K562 (cell line): Measurements from ENCODE around the gene SDK1. TPM values are rescaled to one million over a fixed set of nuclear protein-coding genes. Genes with fewer than 3 reads are reported as not detected.

ENCODE experiments used
- CBFA2T2 ChIP-seq: fragments of 450-650 bp; conservative IDR thresholded peaks from 2 replicates; pipeline ENCODE4 v1.6.1; 2017; ENCODE audit warnings: mild to moderate bottlenecking
- CC2D1A ChIP-seq: fragments of 450-650 bp; IDR thresholded peaks from 2 replicates; pipeline ENCODE4 v1.6.1; 2017; ENCODE audit warnings: mild to moderate bottlenecking
- HDAC3 ChIP-seq: fragments of 450-650 bp; IDR thresholded peaks from 2 replicates; pipeline ENCODE4 v1.6.1; 2018; ENCODE audit warnings: borderline replicate concordance, mild to moderate bottlenecking, moderate library complexity; ENCODE audit not compliant: partially characterized antibody
- NR2C2 ChIP-seq, 2 experiments: fragments of 200-800 bp in 1 of 2; sonication (Bioruptor generic) in 1 of 2; sonication (generic) in 1 of 2; formaldehyde crosslinking in 1 of 2; IDR thresholded peaks; 2 replicates each; pipeline versions ENCODE4 v1.6.1 to v1.8.0; 2016 to 2022; ENCODE audit warnings: mild to moderate bottlenecking in 1 of 2, missing compliant biosample characterization in 1 of 2, missing genetic modification characterization in 1 of 2, missing genetic modification reagents in 1 of 2
- RAD21 ChIP-seq, 2 experiments: fragments of 250-450 bp in 1 of 2; fragments of 450-650 bp in 1 of 2; sonication (Bioruptor Pico) in 1 of 2; formaldehyde crosslinking in 1 of 2; IDR thresholded peaks in 1 of 2; conservative IDR thresholded peaks in 1 of 2; 2 replicates each; pipeline versions ENCODE4 v1.4.0 to v1.8.0; 2020 to 2022; ENCODE audit warnings: mild to moderate bottlenecking in 2 of 2, moderate library complexity in 1 of 2
- SAFB2 ChIP-seq: fragments of 200-400 bp; formaldehyde crosslinking; IDR thresholded peaks from 2 replicates; pipeline ENCODE4 v1.6.1; 2018; ENCODE audit warnings: borderline replicate concordance, low read length, low read depth, moderate library complexity; ENCODE audit not compliant: severe bottlenecking
- SMAD4 ChIP-seq: fragments of 250-450 bp; sonication (Bioruptor Pico); conservative IDR thresholded peaks from 2 replicates; pipeline ENCODE4 v1.8.0; 2021; ENCODE audit warnings: inconsistent platforms, mild to moderate bottlenecking, moderate library complexity
- SMC3 ChIP-seq: conservative IDR thresholded peaks from 2 replicates; pipeline ENCODE4 v1.6.1; 2011; ENCODE audit warnings: low read depth, low read length, improper control_type of control experiment; ENCODE audit not compliant: insufficient read depth
- ZFPM2 ChIP-seq: fragments of 250-450 bp; sonication (Bioruptor Pico); IDR thresholded peaks from 2 replicates; pipeline ENCODE4 v1.5.1; 2022; ENCODE audit warnings: mild to moderate bottlenecking
- ZNF184 ChIP-seq: sonication (generic); formaldehyde crosslinking; IDR thresholded peaks from 2 replicates; pipeline ENCODE4 v1.5.0; 2020; ENCODE audit warnings: missing genetic modification reagents
- polyA plus RNA-seq, 8 experiments: library from polyadenylated mRNA; depleted of rRNA in 4 of 8; stranded (reverse) in 5 of 8; unstranded in 3 of 8; fragments of >200 nt; fragmentation: Nextera tagmentation in 2 of 8; fragmentation: Illumina TruSeq in 1 of 8; extraction: Ambion mirVana in 2 of 8; extraction: Trizol in 1 of 8; gene quantifications; 2 replicates each; pipeline versions ENCODE4 v1.2.1 to v1.2.3, GENCODE V29; 2011 to 2014; ENCODE audit warnings: inconsistent platforms in 1 of 8, missing spikeins in 1 of 8
- total RNA-seq, 7 experiments: library from RNA; depleted of rRNA in 6 of 7; stranded (reverse); fragments of >200 nt in 6 of 7; fragmentation: Illumina TruSeq in 2 of 7; extraction: Trizol in 2 of 7; gene quantifications; 2 replicates each; pipeline versions ENCODE4 v1.2.1 to v1.2.3, GENCODE V29; 2011 to 2021; ENCODE audit warnings: low replicate concordance in 1 of 7
- TF ChIP-seq, protein P1 (sequence below), 3 experiments: IDR thresholded peaks in 2 of 3; conservative IDR thresholded peaks in 1 of 3; 2 replicates each; pipeline ENCODE4 v1.5.1; 2011 to 2012; ENCODE audit warnings: low read length in 3 of 3, mild to moderate bottlenecking in 3 of 3, control low read depth in 2 of 3, improper control_type of control experiment in 1 of 3, inconsistent platforms in 1 of 3, low read depth in 1 of 3, mixed read lengths in 1 of 3, moderate library complexity in 1 of 3; ENCODE audit not compliant: insufficient read depth in 2 of 3
- TF ChIP-seq, protein P2 (sequence below): sonication (generic); formaldehyde crosslinking; IDR thresholded peaks from 2 replicates; pipeline ENCODE4 v1.8.1; 2023; ENCODE audit warnings: missing genetic modification reagents, mild to moderate bottlenecking, borderline replicate concordance

Gene SDK1
- total and polyA plus RNA-seq, 9 of the 15 experiments (the other 6 are each of a cell fraction or from before 2014, with no cell fraction given) = 0.16 TPM; not detected in 8

DNA sequence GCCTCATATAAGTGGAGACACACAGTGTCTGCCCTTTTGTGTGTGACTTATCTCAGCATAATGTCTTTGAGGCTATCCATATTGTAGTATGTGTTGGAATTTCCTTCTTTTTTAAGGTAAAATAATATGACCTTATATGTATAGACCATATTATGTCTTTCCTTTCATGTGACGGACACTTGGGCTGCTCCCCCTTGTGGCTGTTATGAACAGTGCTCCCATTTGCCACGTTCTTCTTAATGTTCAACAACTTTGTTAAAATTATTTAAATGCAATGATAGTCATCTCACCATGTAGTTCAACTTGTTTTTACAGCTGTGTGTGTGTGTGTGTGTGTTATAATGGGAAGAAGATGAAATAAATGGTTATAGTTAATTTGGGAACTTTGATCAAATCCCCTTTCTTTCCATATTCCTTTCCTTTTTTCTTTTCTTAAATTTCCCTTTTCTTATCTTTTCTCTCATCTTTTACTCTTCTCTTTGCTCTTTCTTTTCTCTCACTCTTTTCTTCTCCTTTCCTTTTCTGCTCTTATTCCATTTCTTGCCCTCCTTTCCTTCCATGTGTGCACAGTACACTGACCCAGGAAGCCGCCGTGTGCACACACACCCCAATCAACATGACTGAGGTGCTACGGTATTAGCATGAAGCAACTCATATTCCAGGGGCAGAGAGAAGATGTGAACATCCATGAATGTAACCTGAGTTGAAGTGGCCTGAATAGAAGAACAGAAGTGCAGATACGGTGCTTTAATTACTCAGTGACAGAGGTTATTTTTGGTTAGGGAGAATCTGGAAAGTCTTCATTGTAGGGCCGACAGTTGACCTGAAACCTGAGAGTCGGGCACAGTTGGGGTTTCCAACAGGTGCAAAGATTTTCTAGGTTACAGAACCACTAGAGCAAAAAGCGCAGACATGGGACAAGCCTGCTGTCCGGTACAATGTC, 596.6 kb downstream of the SDK1 start (continued):
- TF ChIP-seq RAD21 (CRISPR knock-in tag; conservative IDR thresholded peaks at IDR 0.05 in 1 of 2, IDR thresholded peaks at IDR 0.05 in 1 of 2) (peak; percentile 48 to 56), SMAD4 (no peak), ZFPM2 (CRISPR knock-in tag) (no peak), NR2C2 (CRISPR knock-in tag; IDR thresholded peaks at IDR 0.05) (no peak), NR2C2 (tag; IDR thresholded peaks at IDR 0.05) (no peak), CC2D1A (no peak), SMC3 (peak; percentile 57), HDAC3 (no peak), ZNF184 (CRISPR knock-in tag) (no peak), SAFB2 (no peak), CBFA2T2 (no peak)
- TF ChIP-seq, protein P1, sequence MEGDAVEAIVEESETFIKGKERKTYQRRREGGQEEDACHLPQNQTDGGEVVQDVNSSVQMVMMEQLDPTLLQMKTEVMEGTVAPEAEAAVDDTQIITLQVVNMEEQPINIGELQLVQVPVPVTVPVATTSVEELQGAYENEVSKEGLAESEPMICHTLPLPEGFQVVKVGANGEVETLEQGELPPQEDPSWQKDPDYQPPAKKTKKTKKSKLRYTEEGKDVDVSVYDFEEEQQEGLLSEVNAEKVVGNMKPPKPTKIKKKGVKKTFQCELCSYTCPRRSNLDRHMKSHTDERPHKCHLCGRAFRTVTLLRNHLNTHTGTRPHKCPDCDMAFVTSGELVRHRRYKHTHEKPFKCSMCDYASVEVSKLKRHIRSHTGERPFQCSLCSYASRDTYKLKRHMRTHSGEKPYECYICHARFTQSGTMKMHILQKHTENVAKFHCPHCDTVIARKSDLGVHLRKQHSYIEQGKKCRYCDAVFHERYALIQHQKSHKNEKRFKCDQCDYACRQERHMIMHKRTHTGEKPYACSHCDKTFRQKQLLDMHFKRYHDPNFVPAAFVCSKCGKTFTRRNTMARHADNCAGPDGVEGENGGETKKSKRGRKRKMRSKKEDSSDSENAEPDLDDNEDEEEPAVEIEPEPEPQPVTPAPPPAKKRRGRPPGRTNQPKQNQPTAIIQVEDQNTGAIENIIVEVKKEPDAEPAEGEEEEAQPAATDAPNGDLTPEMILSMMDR (IDR thresholded peaks at IDR 0.05 in 2 of 3, conservative IDR thresholded peaks at IDR 0.05 in 1 of 3; ENCODE audit: insufficient read depth in 2 of 3, low read depth in 1 of 3, low read length in 3 of 3) = peak; percentile 56 to 74 (median 72); a peak in 5 of 6 replicates
- TF ChIP-seq, protein P2, sequence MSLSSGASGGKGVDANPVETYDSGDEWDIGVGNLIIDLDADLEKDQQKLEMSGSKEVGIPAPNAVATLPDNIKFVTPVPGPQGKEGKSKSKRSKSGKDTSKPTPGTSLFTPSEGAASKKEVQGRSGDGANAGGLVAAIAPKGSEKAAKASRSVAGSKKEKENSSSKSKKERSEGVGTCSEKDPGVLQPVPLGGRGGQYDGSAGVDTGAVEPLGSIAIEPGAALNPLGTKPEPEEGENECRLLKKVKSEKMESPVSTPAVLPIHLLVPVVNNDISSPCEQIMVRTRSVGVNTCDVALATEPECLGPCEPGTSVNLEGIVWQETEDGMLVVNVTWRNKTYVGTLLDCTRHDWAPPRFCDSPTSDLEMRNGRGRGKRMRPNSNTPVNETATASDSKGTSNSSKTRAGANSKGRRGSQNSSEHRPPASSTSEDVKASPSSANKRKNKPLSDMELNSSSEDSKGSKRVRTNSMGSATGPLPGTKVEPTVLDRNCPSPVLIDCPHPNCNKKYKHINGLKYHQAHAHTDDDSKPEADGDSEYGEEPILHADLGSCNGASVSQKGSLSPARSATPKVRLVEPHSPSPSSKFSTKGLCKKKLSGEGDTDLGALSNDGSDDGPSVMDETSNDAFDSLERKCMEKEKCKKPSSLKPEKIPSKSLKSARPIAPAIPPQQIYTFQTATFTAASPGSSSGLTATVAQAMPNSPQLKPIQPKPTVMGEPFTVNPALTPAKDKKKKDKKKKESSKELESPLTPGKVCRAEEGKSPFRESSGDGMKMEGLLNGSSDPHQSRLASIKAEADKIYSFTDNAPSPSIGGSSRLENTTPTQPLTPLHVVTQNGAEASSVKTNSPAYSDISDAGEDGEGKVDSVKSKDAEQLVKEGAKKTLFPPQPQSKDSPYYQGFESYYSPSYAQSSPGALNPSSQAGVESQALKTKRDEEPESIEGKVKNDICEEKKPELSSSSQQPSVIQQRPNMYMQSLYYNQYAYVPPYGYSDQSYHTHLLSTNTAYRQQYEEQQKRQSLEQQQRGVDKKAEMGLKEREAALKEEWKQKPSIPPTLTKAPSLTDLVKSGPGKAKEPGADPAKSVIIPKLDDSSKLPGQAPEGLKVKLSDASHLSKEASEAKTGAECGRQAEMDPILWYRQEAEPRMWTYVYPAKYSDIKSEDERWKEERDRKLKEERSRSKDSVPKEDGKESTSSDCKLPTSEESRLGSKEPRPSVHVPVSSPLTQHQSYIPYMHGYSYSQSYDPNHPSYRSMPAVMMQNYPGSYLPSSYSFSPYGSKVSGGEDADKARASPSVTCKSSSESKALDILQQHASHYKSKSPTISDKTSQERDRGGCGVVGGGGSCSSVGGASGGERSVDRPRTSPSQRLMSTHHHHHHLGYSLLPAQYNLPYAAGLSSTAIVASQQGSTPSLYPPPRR = no peak
